A673 (cell line): ENCODE data around the gene MAP4K4.

ENCODE experiments used
- EZH2 ChIP-seq: fragments of 200-600 bp; sonication (generic); IDR thresholded peaks from 2 replicates; pipeline ENCODE4 v1.6.1; 2017; ENCODE audit warnings: borderline replicate concordance, low read depth, mild to moderate bottlenecking, mixed read lengths, antibody characterized with exemption, low read length; ENCODE audit not compliant: poor library complexity, severe bottlenecking
- TF ChIP-seq, protein P1 (sequence below): fragments of 300-800, 200-600 bp; sonication (generic); conservative IDR thresholded peaks from 2 replicates; pipeline ENCODE4 v1.5.1; 2017; ENCODE audit warnings: low read depth, mild to moderate bottlenecking, antibody characterized with exemption, low read length, moderate library complexity, mixed read lengths

DNA sequence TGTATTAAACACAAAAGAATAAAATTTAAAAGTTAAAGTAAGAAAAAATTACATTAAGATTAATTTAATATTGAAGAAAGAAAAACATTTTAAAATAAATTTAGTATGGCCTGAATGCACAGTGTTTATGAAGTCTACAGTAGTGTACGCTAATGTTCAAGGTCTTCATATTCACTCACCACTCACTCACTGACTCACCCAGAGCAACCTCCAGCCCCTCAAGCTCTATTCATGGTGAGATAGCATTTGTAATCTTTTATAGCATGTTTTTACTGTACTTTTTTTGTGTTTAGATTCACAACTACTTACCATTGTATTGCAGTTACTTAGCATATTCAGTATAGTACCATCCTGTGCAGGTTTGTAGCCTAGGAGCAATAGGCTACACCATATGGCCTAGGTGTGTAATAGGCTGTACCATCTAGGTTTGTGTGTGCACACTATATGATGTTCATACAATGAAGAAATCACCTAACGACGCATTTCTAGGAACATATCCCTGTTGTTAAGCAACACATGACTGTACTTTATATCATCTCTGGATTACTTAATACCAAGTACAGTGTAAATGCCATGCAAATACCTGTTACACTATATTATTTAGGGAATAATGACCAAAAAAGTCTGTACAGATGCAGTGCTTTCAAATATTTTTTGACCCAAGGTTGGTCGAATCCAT, 150.3 kb downstream of the MAP4K4 start:
- TF ChIP-seq, protein P1, sequence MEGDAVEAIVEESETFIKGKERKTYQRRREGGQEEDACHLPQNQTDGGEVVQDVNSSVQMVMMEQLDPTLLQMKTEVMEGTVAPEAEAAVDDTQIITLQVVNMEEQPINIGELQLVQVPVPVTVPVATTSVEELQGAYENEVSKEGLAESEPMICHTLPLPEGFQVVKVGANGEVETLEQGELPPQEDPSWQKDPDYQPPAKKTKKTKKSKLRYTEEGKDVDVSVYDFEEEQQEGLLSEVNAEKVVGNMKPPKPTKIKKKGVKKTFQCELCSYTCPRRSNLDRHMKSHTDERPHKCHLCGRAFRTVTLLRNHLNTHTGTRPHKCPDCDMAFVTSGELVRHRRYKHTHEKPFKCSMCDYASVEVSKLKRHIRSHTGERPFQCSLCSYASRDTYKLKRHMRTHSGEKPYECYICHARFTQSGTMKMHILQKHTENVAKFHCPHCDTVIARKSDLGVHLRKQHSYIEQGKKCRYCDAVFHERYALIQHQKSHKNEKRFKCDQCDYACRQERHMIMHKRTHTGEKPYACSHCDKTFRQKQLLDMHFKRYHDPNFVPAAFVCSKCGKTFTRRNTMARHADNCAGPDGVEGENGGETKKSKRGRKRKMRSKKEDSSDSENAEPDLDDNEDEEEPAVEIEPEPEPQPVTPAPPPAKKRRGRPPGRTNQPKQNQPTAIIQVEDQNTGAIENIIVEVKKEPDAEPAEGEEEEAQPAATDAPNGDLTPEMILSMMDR: no peak
- no peak for TF ChIP-seq EZH2
